Activated naive CD4-positive, alpha-beta T cell (primary cell): ENCODE measurements around the gene PATJ.
"Not testable (repeated sequence)": the region's sequence is repeated elsewhere in the genome, so short reads cannot be mapped to it uniquely, and the experiment has no call there.

ENCODE experiments used
- DNase-seq, 4 experiments: peaks; one replicate each; lab custom pipeline; 2025; lab: John Stamatoyannopoulos, UW

Gene PATJ

DNA sequence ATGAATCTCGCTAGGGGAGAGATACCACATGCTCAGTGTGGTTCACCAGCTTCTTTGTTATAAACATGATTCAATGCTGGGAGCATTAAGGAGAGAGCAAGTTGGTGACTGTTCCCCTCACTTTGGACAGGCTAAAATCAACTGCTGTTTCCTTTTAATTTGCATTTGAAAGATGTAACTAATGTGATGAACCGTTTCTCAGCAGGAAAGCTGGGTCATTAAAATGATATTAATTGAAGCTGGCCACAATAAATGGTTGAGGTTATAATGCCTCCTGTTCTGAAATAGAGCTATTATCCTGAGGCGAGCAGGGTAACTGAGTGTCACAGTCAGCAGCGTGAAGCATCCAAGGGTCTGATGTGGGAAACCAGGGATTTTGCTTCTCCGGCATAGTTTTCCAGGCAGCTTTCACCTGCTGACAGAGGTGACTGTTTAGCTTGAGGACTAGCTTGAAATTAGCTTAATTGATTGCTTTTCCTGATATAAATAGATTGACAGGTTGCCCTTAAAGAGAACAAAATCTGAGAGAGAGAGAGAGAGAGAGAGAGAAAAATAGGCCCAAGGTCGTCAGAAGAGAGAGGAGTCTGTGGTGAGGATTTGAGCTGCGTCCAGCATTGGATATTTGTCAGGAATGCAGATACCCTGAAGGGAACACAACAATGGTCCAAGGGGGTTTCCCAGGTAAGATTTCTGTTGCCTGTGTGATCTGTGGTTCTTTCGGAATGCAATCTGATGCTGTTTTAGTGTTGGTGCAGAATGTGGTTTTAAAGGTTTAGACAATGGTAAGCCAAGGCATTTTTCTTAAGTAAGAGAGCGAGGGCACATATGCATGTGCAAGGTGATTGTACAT lies 209.7 kb downstream of the PATJ start:
- DNase-seq, result no peak

DNA sequence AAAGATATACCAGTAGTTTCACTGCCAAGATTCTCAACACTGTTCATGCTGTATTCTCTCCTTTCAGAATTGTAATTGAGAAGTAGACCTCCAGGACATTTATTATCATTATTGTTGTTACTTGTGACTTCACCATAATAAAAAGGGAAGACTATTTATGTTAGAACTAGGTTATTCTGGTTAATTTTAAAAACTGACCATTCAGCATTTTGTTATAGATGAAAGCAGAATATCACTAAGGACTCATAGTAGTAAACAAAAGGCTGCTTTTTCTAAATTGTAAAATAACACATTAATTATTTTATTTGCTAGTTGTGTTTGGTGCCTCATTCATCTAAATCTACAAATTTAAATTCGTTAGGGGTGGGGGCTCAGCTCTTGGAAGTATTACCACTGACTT lies 210.4 kb downstream of the PATJ start:
- DNase-seq, result no peak

GRCh38 chr1:61953076-61953789 lies 211.0 kb downstream of the PATJ start:
- no peak for DNase-seq

- DNase-seq, result no peak
Measured at GRCh38 chr1:61953790-61954150, 211.5 kb downstream of the PATJ start.

- DNase-seq, result no peak
Measured at GRCh38 chr1:61955261-61955660, 213.0 kb downstream of the PATJ start.

GRCh38 chr1:61956016-61956645 lies 213.9 kb downstream of the PATJ start:
- DNase-seq, result no peak

DNA sequence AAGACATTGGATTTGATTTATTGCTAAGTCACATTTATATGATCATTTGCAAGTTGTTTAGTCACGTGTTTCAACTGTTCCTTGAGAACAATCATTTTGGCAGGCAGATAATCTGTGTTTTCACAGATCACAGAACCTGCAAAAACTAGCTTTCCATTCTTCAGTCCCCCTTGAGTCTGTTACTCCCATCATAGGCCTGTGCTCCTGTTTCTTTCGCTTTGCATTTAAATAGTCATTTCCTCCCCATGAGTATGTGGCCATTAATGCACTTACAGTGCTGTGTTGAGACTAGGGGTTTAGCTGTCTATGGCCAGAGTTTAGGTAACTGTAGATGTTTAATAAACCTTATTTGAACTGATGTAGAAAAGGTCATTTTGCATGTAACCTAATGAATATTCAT lies 214.5 kb downstream of the PATJ start:
- no peak for DNase-seq

GRCh38 chr1:61961009-61961408 lies 218.7 kb downstream of the PATJ start:
- DNase-seq, result no peak

DNA sequence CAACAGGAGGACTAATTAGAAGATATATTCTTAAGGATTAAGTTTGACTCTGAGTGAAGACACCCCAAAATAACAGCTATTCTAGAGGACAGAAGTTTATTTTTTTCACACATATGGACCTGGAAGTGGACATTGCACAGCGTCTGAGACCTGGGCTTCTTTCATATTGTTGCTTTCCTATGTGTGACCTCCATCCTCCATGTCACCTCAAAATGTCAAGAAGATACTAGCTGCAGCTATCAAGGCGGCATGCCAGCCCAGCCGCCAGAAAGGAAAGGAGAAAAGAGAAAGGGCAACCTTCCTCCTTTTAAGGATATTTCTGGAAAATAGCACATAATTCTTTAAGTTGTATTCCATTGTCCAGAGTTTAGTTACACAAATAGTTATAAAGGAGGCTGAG lies 220.4 kb downstream of the PATJ start:
- DNase-seq, result no peak

- DNase-seq, result not testable (repeated sequence)
Measured at GRCh38 chr1:61966450-61967225, 224.4 kb downstream of the PATJ start.

DNA sequence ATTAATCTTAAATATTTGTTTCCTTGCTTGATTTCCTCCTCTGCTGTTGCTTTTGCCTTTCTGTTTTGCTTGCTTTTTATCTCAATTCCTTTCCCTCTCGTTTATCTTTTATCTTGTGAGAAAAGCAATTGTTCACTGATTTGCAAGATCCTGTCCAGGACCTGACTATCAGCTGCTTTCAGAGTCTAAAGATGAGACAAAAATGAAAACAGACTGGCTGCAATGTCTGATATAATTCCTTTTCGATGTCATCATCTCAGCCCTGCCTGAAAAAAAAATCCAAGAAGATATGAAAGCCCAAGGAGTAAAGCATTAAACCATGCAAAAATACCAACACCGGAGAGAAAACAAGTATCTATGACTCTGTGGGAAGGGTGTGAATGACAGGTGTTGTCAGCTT lies 225.5 kb downstream of the PATJ start:
- DNase-seq, result no peak

DNA sequence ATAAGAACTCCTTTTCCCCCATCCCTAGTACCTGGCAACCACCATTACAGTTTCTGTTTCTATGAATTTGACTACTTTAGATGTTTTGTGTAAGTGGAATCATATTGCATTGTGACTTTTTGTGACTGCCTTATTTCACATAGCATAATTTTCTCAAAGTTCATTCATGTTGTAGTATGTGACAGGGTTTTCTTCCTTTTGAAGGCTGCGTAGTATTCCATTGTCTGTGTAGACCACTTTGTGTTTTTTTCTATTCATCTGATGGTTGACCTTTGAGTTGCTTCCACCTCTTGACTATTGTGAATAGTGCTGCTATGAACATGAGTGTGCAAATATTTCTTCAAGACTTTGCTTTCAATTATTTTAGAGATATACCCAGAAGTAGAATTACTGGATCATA lies 226.6 kb downstream of the PATJ start:
- no peak for DNase-seq

- DNase-seq, result no peak
Measured at GRCh38 chr1:61973100-61973837, 231.0 kb downstream of the PATJ start.

DNA sequence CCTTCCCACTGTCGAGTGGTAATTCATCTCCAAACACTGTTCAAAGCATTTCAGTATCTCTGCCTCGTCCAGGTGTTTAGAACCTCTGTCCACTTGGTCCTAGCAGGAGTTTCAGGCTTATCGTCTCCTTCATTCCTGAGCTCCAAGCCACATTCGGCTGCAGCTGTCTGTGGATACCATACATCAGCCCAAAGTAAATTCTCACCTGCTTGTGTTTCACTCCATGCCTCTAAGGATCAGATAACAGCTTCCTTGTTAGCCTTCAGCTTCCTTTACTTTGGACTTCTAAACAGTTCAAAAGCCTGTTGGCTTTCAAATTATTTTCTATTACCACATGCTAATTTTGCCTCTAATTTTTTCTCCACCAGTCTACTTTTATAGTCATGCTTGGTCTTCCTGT lies 233.4 kb downstream of the PATJ start:
- DNase-seq, result no peak

GRCh38 chr1:61976566-61976965 lies 234.3 kb downstream of the PATJ start:
- DNase-seq, result no peak

DNA sequence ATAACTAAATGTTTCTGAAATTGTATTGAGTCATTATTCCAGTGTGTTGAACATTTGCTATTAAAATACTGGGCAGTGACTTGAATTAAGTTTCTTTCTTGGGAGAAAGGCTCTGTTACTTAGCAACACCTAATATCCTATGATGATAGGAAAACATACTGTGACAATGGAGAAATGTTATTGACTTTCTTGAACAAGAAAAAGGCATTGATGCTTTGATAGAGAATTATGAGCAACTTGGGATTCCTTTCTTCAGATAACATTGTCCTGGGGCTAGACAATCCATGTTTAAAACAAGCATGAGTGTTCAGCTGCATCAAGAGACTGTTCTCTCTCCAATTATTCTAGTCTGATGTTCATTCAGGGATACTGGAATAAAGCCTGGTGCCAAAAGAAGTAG lies 236.5 kb downstream of the PATJ start:
- no peak for DNase-seq

DNA sequence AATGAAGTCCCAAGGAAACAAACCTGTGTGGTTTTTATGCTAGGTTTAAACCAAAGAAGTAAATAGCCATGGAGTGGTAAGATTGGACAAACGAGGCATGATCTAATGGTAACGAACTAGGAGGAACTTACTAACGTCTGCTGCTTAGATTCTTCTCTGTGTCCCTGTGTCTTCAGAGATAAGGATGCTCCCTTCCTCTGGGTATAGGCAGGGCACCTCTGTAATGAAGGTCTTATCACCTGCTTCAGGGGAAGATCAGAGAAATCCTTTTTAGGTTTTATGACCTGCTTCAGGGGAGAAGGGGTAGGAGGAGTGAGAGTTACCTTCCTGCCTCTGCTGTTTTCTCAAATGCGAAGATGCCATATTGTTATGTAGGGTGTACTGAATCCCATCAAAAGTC lies 237.4 kb downstream of the PATJ start:
- no peak for DNase-seq

GRCh38 chr1:61980561-61980960 lies 238.3 kb downstream of the PATJ start:
- DNase-seq, result no peak

DNA sequence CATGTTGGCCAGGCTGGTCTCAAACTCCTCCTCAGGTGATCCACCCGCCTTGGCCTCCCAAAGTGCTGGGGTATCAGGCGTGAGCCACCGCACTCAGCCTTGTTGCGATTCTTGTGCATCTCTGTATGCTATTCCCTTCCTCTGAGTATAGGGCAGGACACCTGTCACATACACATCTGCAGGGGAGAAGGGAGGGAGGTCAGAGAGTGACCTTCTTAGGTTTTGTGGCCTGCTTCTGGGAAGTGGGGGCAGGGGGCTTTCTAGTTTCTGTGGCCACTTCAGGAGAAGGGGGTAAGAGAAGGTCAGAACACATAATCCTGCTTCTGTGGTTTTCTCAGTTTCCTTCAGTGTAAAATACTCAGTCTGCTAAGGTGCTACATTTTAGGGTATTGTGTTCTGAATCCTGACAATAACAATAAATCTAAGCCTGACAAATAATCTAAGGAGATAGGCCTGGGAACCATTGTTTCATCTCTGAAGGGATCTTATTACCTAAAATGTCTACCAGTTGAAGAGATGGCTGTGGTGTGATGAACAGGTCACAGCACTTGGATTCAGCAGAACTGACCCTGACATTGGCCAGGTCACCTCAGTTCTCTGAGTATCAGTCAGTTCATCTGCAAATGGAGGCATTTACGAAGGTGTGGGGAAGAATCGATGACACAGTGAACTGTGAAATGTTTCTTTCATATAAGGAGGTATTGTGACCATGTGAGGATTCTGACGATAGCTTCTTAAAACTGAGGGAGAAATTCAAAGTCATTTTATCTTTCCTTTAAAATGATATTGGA lies 239.8 kb downstream of the PATJ start:
- no peak for DNase-seq

DNA sequence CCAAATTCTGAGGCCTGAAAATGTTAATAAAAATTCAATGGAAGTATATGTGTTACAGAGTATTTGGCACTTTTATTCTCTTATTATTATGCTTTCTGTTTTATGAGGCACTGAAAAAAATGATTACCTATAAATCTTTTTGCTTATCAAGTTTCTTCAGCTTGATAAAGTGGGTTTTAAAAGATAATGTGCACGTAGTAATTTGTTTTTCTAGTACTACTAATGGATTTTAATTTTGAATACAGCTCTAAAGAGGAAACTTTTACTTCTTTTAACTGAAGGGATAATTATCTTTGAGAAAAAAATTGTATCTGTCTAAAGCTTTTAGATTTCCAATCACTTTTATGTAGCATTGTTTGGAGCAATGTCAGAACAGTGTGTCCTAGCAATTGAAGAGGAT lies 241.0 kb downstream of the PATJ start:
- DNase-seq, result no peak

DNA sequence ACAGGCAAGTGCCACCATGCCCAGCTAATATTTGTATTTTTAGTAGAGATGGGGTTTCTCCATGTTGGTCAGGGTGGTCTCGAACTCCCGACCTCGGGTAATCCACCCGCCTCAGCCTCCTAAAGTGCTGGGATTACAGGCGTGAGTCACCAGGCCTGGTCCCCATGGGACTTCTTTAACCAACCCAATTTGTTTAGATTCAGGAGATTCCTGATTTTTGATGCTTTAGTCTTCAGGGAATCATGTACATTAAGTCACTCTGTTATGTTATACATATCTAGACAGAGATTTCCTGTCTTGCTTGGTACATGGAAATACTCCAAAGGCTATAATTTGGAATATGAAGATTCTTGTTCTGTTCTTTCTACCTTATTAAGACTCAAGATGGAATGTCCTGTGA lies 250.0 kb downstream of the PATJ start:
- no peak for DNase-seq
